Inferior parietal cortex (tissue), 1 donor: ENCODE measurements around the gene BNIP5.

Experiments used
- DNase-seq: peaks from one replicate; pipeline ENCODE4 v3.0.0-alpha.2; 2016; ENCODE audit errors: extremely low spot score

BNIP5 gene

DNA sequence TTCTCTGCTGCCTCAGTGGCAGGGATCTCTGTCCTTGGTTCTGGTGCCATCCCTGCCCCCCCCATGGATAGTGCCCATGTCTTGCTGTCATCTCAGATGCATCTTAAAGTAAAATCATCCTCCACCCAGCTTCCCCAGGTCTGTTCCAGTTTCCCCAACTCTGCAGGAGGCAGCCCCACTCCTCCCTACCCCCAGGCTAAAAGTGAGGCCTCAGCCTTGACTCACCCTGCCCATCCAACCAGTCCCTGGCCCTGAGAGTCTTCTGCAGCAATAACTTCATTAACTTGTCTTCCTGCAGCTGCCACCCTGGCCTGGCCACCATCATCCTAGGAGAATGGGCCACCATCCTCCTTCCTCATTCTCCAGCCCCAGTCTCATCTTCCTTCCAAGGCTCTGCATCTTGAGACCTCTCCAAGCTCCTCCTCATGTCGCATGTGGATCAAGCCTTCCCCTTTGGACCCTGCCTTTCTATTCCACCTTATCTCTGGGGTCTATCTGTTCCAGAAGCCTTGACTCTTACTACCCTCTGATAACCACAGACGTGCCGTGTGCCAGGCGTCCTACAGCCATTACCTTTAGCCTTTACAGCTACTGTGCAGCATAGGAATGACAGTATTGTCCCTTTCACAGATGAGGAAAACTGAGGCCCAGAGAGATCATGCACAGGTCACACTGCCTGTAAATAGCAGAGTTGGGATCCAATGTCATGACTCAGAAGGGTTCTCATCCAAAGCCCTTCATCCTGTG lies 68.8 kb downstream of the BNIP5 start:
- no peak for DNase-seq

DNA sequence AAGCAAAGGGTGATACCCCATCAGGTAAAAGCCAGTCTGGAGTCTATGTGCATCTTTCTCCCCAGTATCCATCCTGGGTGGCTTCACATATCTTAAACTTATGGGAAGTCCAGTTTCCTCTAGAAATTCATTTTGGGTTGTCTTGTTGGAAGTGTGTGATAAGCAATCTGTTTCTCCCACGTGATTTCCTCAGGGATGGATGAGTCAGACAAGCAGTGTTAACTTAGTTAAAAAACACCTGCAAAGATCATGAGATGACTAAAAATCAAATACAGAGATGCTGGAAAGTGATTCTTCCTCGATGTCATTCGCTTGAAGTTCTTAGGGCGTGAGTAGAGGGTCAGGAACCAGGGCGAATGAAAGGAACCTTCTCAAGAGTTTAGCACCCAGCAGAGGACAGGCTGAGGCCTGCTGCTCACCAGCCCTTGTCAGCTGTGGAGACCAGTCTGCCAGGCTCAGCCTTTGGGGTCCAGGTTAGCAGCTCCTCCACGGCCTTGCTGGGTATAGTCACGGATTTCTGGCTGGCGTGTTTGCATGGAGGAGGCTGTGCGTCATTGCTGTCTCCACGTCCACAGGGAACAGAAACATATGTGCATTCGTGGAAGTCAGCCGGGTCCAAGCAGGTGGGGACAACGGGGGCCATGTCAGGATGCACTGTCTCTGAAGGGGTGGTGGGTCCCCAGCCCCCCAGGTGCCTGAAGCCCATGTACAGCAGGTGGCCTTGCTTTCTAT lies 69.6 kb downstream of the BNIP5 start:
- peak; percentile 59 for DNase-seq
